Measurements from ENCODE around the gene BTD. TPM values are rescaled to one million over a fixed set of nuclear protein-coding genes. Genes with fewer than 3 reads are reported as not detected.

BTD gene
- total RNA-seq, 4 donors from 2014 or later = 20.5 to 53.9 (median 44.6) TPM

DNA sequence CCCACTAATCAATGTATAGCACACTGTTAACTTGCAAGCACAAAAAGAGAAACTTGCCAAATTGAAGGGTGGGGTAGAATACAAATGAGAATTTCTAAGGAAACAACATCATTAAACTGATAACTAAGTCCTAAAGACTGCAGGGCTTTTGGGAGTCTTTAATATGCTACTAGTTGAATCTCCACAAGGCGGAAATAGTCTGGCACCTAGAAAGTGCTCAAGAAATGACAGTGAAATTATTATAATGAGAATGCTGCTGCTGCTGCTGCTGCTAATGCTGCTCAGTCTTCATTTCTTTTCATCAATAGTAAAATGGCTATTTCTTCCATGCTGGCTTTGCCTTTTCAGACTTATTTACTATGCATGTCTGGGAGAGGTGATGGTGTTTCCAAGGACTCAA lies 91.8 kb downstream of the BTD start:
- H3K9me3 ChIP-seq = no peaks in the 10 kb centered on the region
- no peak overlapping the region for H3K27ac ChIP-seq
- H3K36me3 ChIP-seq = peaks cover 0 to 66% of the 10 kb centered on the region in 2 donors
- no peak overlapping the region for H3K4me3 ChIP-seq
- ATAC-seq = no peak
- WGBS, 2 donors (ENCODE audit: low coverage in 1 of 2) = 60 to 67% methylated on average over 1 of the region's 1 CpG
- H3K27me3 ChIP-seq = no peaks in the 10 kb centered on the region
- H3K4me1 ChIP-seq = no peaks in the 10 kb centered on the region
- TF ChIP-seq POLR2A (IDR thresholded peaks at IDR 0.05) = no peak
- TF ChIP-seq, protein P1, sequence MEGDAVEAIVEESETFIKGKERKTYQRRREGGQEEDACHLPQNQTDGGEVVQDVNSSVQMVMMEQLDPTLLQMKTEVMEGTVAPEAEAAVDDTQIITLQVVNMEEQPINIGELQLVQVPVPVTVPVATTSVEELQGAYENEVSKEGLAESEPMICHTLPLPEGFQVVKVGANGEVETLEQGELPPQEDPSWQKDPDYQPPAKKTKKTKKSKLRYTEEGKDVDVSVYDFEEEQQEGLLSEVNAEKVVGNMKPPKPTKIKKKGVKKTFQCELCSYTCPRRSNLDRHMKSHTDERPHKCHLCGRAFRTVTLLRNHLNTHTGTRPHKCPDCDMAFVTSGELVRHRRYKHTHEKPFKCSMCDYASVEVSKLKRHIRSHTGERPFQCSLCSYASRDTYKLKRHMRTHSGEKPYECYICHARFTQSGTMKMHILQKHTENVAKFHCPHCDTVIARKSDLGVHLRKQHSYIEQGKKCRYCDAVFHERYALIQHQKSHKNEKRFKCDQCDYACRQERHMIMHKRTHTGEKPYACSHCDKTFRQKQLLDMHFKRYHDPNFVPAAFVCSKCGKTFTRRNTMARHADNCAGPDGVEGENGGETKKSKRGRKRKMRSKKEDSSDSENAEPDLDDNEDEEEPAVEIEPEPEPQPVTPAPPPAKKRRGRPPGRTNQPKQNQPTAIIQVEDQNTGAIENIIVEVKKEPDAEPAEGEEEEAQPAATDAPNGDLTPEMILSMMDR (IDR thresholded peaks at IDR 0.05) = peak in 1 of 4 experiments; percentile 10

DNA sequence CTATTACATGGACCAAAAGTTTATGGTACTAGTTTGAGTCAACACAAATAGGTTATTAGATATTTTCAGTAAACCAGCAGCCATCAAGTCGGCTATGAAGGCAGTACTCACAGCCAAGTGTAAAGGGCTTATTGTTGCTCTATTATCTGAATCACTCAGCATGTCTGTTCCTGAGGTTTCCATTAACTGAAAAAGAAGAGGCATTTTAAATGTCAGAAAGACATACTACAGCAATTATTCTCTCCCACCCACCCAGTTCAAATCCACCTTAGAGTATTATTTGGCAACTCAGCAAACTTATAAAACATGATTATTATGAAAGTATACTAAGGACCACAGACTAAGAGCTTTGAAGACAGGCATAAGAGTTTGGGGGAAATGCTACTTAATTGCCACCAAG lies 93.1 kb downstream of the BTD start:
- Histone ChIP-seq H3K36me3 (peaks cover 0 to 54% of the 10 kb centered on the region in 2 donors), H3K9me3 (no peaks in the 10 kb centered on the region), H3K27ac (no peak overlapping the region), H3K4me1 (no peaks in the 10 kb centered on the region), H3K27me3 (no peaks in the 10 kb centered on the region), H3K4me3 (no peak overlapping the region)
- TF ChIP-seq POLR2A (IDR thresholded peaks at IDR 0.05) (no peak), EP300 (IDR thresholded peaks at IDR 0.05) (no peak), POLR2AphosphoS5 (IDR thresholded peaks at IDR 0.05) (no peak)
- TF ChIP-seq, protein P1 (IDR thresholded peaks at IDR 0.05) = no peak
- WGBS, 2 donors (ENCODE audit: low coverage in 1 of 2) = 86 to 92% methylated on average over 1 of the region's 1 CpG
- no peak for ATAC-seq

Small RNAs within 50 kb of the gene (small RNA-seq; reads per million reads assigned to genes)
- 0 reads per million in 4 donors for gene MIR3134

Other genes starting within 250 kb of the BTD start
- gene METTL6, start 174.2 kb upstream of the BTD start, total RNA-seq = 10 to 100 TPM in 3 of 4 donors, 1 to 10 TPM in 1; 9.0 to 17.1 (median 11.7) TPM
- gene EAF1, start 174.1 kb upstream of the BTD start, total RNA-seq = 10 to 100 TPM; 10.3 to 18.6 (median 15.6) TPM
- gene COLQ, start 80.0 kb upstream of the BTD start, total RNA-seq = 1 to 10 TPM in 3 of 4 donors, under 1 TPM in 1; 0.57 to 2.7 (median 1.8) TPM
- gene HACL1, start 176 bp upstream of the BTD start, total RNA-seq = 10 to 100 TPM; 17.0 to 37.0 (median 20.4) TPM
- gene ANKRD28, start 196.2 kb downstream of the BTD start, total RNA-seq = 10 to 100 TPM; 26.8 to 55.9 (median 43.6) TPM